DND-41 (cell line): ENCODE data around the gene FAM89A.

ENCODE experiments used
- ATAC-seq: fragments of 200-7000 bp; cut with Tn5 transposase; 3 replicates; pipeline ENCODE4 v1.9.1; 2021; ENCODE audit warnings: low read depth; ENCODE audit not compliant: insufficient read depth
- DNase-seq: peaks from one replicate; pipeline ENCODE4 v3.0.0-alpha.2; 2020
- H2AFZ ChIP-seq: 2 replicates; pipeline ENCODE4 v1.6.0; 2012; ENCODE audit warnings: low read depth, low read length
- H3K27ac ChIP-seq: 2 replicates; pipeline ENCODE4 v1.5.1; 2012; ENCODE audit warnings: low read length, inconsistent platforms
- H3K27me3 ChIP-seq: fragments of 200-600 bp; sonication (generic); 2 replicates; pipeline ENCODE4 v1.6.0; 2012; ENCODE audit warnings: low read length, mild to moderate bottlenecking, inconsistent platforms; ENCODE audit not compliant: insufficient read depth, poor library complexity
- H3K36me3 ChIP-seq: 2 replicates; pipeline ENCODE4 v1.5.1; 2012; ENCODE audit warnings: low read length, inconsistent platforms; ENCODE audit not compliant: insufficient read depth
- H3K4me1 ChIP-seq: 2 replicates; pipeline ENCODE4 v1.5.1; 2012; ENCODE audit warnings: mild to moderate bottlenecking, low read length; ENCODE audit not compliant: insufficient read depth
- H3K4me2 ChIP-seq: 2 replicates; pipeline ENCODE4 v1.6.0; 2012; ENCODE audit warnings: mild to moderate bottlenecking, moderate library complexity, low read length, inconsistent platforms; ENCODE audit not compliant: insufficient read depth
- H3K4me3 ChIP-seq, 2 experiments: fragments of 200-600 bp in 1 of 2; shearing (Covaris generic) in 1 of 2; 2 replicates each; pipeline ENCODE4 v1.5.1; 2012 to 2016; ENCODE audit warnings: inconsistent platforms in 2 of 2, low read length in 2 of 2, mild to moderate bottlenecking in 2 of 2, low read depth in 1 of 2, moderate library complexity in 1 of 2
- H3K79me2 ChIP-seq: 2 replicates; pipeline ENCODE4 v1.6.0; 2012; ENCODE audit warnings: low read length, inconsistent platforms; ENCODE audit not compliant: insufficient read depth
- H3K9ac ChIP-seq: 2 replicates; pipeline ENCODE4 v1.6.0; 2012; ENCODE audit warnings: low read depth, mild to moderate bottlenecking, inconsistent platforms, low read length, moderate library complexity
- H3K9me3 ChIP-seq: 2 replicates; pipeline ENCODE4 v1.5.1; 2012; ENCODE audit warnings: low read length, moderate library complexity, mild to moderate bottlenecking, inconsistent platforms; ENCODE audit not compliant: insufficient read depth, severe bottlenecking
- H4K20me1 ChIP-seq: 2 replicates; pipeline ENCODE4 v1.6.0; 2012; ENCODE audit warnings: low read length; ENCODE audit not compliant: insufficient read depth
- EZH2 ChIP-seq: IDR thresholded peaks from 3 replicates; pipeline ENCODE4 v1.6.1; 2012; ENCODE audit warnings: borderline replicate concordance, low read depth, mild to moderate bottlenecking, moderate library complexity, low read length, inconsistent platforms; ENCODE audit not compliant: severe bottlenecking
- TF ChIP-seq, protein P1 (sequence below): IDR thresholded peaks from 2 replicates; pipeline ENCODE4 v1.5.1; 2012; ENCODE audit warnings: borderline replicate concordance, low read length, moderate library complexity, mild to moderate bottlenecking; ENCODE audit not compliant: poor library complexity, severe bottlenecking; ENCODE audit errors: extremely low read depth

Gene FAM89A

DNA sequence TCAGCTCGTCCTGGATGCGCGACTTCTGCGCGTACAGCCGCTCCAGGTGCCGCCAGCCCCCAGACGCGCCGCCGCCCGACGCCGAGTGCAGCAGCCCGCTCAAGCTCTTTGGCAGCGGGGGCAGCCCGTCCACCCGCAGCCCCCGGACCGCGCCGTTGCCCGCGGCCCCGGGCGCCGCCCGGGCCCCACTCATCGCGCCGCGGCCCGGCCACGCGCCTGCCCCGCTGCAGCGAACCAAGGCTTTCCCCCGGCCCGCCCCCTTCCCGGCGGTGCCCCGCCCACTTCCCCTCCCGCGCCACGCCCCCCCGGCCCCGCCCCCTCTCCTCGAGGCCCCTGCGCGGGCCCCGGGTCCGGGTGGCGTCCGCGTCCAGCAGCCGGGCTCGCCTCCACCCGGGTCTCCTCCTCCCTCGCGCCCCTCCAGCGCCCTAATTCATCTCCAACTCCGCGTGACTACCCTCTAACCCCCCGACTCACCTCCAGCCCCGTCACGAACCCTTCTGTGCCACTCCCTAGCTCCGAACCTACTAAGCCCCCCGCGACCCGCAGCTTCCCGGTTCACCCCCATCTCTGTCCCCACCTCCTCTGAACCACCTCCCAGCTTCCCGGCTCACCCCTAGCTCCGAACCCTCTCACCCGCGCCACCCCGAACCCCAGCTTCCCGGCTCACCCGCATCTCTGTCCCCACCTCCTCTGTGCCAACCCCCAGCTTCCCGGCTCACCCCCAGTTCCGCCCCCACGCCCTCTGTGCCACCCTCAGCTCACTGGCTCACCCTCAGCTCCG lies at the start of gene FAM89A:
Gene FAM89A (minus strand): TSS at position 236 of the 781 bp plus-strand sequence. CDS start 43 bp downstream, at position 193.
- Histone ChIP-seq H3K9ac (peak within 1 kb of the TSS; percentile 60), H3K27me3 (peaks cover 6% of the 10 kb centered on the region), H3K79me2 (no peaks in the 10 kb centered on the region), H3K36me3 (no peaks in the 10 kb centered on the region), H3K4me1 (peaks cover 11% of the 10 kb centered on the region), H3K9me3 (peaks cover 3% of the 10 kb centered on the region), H2AFZ (peak within 1 kb of the TSS; percentile 55), H3K27ac (no peak within 1 kb of the TSS), H3K4me2 (peak within 1 kb of the TSS; percentile 79), H3K4me3 (peak within 1 kb of the TSS; percentile 47 to 64), H4K20me1 (no peaks in the 10 kb centered on the region)
- DNase-seq (peak; percentile 57), ATAC-seq (peak; percentile 70)
- TF ChIP-seq, protein P1, sequence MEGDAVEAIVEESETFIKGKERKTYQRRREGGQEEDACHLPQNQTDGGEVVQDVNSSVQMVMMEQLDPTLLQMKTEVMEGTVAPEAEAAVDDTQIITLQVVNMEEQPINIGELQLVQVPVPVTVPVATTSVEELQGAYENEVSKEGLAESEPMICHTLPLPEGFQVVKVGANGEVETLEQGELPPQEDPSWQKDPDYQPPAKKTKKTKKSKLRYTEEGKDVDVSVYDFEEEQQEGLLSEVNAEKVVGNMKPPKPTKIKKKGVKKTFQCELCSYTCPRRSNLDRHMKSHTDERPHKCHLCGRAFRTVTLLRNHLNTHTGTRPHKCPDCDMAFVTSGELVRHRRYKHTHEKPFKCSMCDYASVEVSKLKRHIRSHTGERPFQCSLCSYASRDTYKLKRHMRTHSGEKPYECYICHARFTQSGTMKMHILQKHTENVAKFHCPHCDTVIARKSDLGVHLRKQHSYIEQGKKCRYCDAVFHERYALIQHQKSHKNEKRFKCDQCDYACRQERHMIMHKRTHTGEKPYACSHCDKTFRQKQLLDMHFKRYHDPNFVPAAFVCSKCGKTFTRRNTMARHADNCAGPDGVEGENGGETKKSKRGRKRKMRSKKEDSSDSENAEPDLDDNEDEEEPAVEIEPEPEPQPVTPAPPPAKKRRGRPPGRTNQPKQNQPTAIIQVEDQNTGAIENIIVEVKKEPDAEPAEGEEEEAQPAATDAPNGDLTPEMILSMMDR = no peak
- no peak for TF ChIP-seq EZH2

- no peaks in the 10 kb centered on the region for H3K79me2 ChIP-seq
- H3K9ac ChIP-seq = no peak overlapping the region
- ATAC-seq (no peak), DNase-seq (no peak)
- peaks cover 10% of the 10 kb centered on the region for H3K27me3 ChIP-seq
- H3K36me3 ChIP-seq = no peaks in the 10 kb centered on the region
- H3K4me3 ChIP-seq = no peak overlapping the region
- TF ChIP-seq, protein P1 = no peak
- no peak for TF ChIP-seq EZH2
- H3K9me3 ChIP-seq = no peaks in the 10 kb centered on the region
- H4K20me1 ChIP-seq = no peaks in the 10 kb centered on the region
- H2AFZ ChIP-seq = no peak overlapping the region
- H3K27ac ChIP-seq = no peak overlapping the region
- H3K4me2 ChIP-seq = no peak overlapping the region
- no peaks in the 10 kb centered on the region for H3K4me1 ChIP-seq
Observed at GRCh38 chr1:231084353-231084752, 44.3 kb upstream of the FAM89A start.

DNA sequence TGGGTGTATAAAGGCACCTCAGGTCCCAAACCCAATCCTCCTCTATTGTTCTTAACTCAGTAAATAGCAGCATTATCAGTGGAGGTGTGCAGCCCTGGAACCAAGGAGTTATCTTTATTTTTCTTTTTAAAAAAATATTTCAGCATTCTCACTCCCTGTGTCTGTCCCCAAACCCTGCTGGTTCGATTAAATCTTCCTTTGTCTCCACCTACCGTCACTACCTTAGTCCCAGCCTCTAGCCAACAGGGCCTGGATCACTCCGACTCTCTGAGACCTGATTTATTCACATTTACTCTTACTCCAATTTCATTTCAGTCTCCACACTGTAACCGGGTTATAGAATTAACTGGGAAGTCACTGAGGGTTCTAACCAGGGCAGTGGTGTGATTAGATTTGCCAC lies 39.1 kb upstream of the FAM89A start:
- H2AFZ ChIP-seq = no peak overlapping the region
- H3K4me2 ChIP-seq = no peak overlapping the region
- no peaks in the 10 kb centered on the region for H3K27me3 ChIP-seq
- ATAC-seq (no peak), DNase-seq (no peak)
- no peak overlapping the region for H3K9ac ChIP-seq
- H3K79me2 ChIP-seq = no peaks in the 10 kb centered on the region
- H4K20me1 ChIP-seq = no peaks in the 10 kb centered on the region
- no peaks in the 10 kb centered on the region for H3K36me3 ChIP-seq
- H3K4me3 ChIP-seq = no peak overlapping the region
- H3K27ac ChIP-seq = no peak overlapping the region
- no peaks in the 10 kb centered on the region for H3K4me1 ChIP-seq
- TF ChIP-seq, protein P1 = no peak
- no peaks in the 10 kb centered on the region for H3K9me3 ChIP-seq
